Hematopoietic multipotent progenitor cell treated with erythropoietin and hydrocortisone succinate and interleukin-3 and kit ligand, for 8 days (in vitro differentiated cells): Measurements from ENCODE around the gene LPO.

ENCODE experiments used
- DNase-seq: peaks from one replicate; pipeline ENCODE4 v3.0.0-alpha.2; 2015

The LPO gene

GRCh38 chr17:58264407-58265103 lies 26.2 kb downstream of the LPO start:
- no peak for DNase-seq

GRCh38 chr17:58265271-58265670 lies 26.9 kb downstream of the LPO start:
- DNase-seq = no peak

GRCh38 chr17:58265902-58266875 lies 27.8 kb downstream of the LPO start:
- DNase-seq = no peak

GRCh38 chr17:58267347-58268324 lies 29.3 kb downstream of the LPO start:
- DNase-seq = no peak

GRCh38 chr17:58268326-58268725 lies 29.9 kb downstream of the LPO start:
- no peak for DNase-seq

- no peak for DNase-seq
These were observed 30.6 kb downstream of the LPO start for GRCh38 chr17:58268774-58269556.

- DNase-seq = no peak
These were observed 31.3 kb downstream of the LPO start for GRCh38 chr17:58269557-58270291.

GRCh38 chr17:58270476-58271215 lies 32.3 kb downstream of the LPO start:
- DNase-seq = no peak

- no peak for DNase-seq
These were observed 33.0 kb downstream of the LPO start for GRCh38 chr17:58271216-58271931.

- DNase-seq = no peak
These were observed 34.2 kb downstream of the LPO start for GRCh38 chr17:58272367-58273280.

GRCh38 chr17:58273453-58274104 lies 35.2 kb downstream of the LPO start:
- no peak for DNase-seq

- no peak for DNase-seq
These were observed 37.0 kb downstream of the LPO start for GRCh38 chr17:58275417-58275816.

- DNase-seq = no peak
These were observed 38.0 kb downstream of the LPO start for GRCh38 chr17:58276423-58276822.

- DNase-seq = peak; percentile 46
These were observed 38.9 kb downstream of the LPO start for GRCh38 chr17:58277107-58277801.

GRCh38 chr17:58277802-58278595 lies 39.6 kb downstream of the LPO start:
- no peak for DNase-seq

- no peak for DNase-seq
These were observed 40.3 kb downstream of the LPO start for GRCh38 chr17:58278661-58279015.
